ENCODE results near the gene CRADD.

GRCh38 chr12:93719710-93720109 is 42.5 kb downstream of the CRADD start:
- TF ChIP-seq POLR2A (IDR thresholded peaks at IDR 0.05) (no peak), CTCF (IDR thresholded peaks at IDR 0.05) (no peak)

All from thyroid gland (tissue), 4 donors.